Keratinocyte (primary cell): ENCODE data around the gene PLEKHG5. TPM values are rescaled to one million over a fixed set of nuclear protein-coding genes. Genes with fewer than 3 reads are reported as not detected.

Experiments
- DNase-seq: peaks from one replicate; pipeline ENCODE4 v3.0.0-alpha.2; 2011; ENCODE audit warnings: low read depth, missing footprints, low spot score
- FAIRE-seq: peaks from 2 replicates; lab custom pipeline; 2011; peaks lifted over from hg19 to GRCh38; lab: Jason Lieb, UNC
- H2AFZ ChIP-seq: 2 replicates; pipeline ENCODE4 v1.6.0; 2012; ENCODE audit warnings: low read length, control low read depth, inconsistent platforms; ENCODE audit not compliant: control insufficient read depth
- H3K27ac ChIP-seq: 2 replicates; pipeline ENCODE4 v1.5.1; 2011; ENCODE audit warnings: low read length; ENCODE audit not compliant: control insufficient read depth, insufficient read depth
- H3K27me3 ChIP-seq: 3 replicates; pipeline ENCODE4 v1.6.0; 2011; ENCODE audit warnings: low read length; ENCODE audit not compliant: control insufficient read depth, insufficient read depth; ENCODE audit errors: extremely low read depth
- H3K36me3 ChIP-seq, 2 experiments: 2 replicates in 1 of 2; 3 replicates in 1 of 2; pipeline ENCODE4 v1.5.1; 2011; ENCODE audit warnings: low read length in 2 of 2, mild to moderate bottlenecking in 1 of 2; ENCODE audit not compliant: control insufficient read depth in 2 of 2, insufficient read depth in 2 of 2; ENCODE audit errors: extremely low read depth in 1 of 2
- H3K4me1 ChIP-seq: 3 replicates; pipeline ENCODE4 v1.5.1; 2011; ENCODE audit warnings: low read length; ENCODE audit not compliant: control insufficient read depth, insufficient read depth; ENCODE audit errors: extremely low read depth
- H3K4me2 ChIP-seq: 3 replicates; pipeline ENCODE4 v1.6.0; 2011; ENCODE audit warnings: low read depth, low read length; ENCODE audit not compliant: control insufficient read depth, insufficient read depth; ENCODE audit errors: extremely low read depth
- H3K4me3 ChIP-seq, 3 experiments: fragments of 200-600 bp in 1 of 3; sonication (generic) in 1 of 3; 2 replicates in 2 of 3; 3 replicates in 1 of 3; pipeline ENCODE4 v1.5.1; 2011 to 2016; ENCODE audit warnings: low read length in 3 of 3, mild to moderate bottlenecking in 3 of 3, control low read depth in 2 of 3, inconsistent platforms in 1 of 3, low read depth in 1 of 3, mixed read lengths in 1 of 3, mixed run types in 1 of 3, moderate library complexity in 1 of 3; ENCODE audit not compliant: control insufficient read depth in 2 of 3, insufficient read depth in 2 of 3; ENCODE audit errors: extremely low read depth in 1 of 3
- H3K79me2 ChIP-seq: 2 replicates; pipeline ENCODE4 v1.6.0; 2012; ENCODE audit warnings: low read length; ENCODE audit not compliant: control insufficient read depth, insufficient read depth
- H3K9ac ChIP-seq: 3 replicates; pipeline ENCODE4 v1.6.0; 2011; ENCODE audit warnings: low read length; ENCODE audit not compliant: control insufficient read depth, insufficient read depth; ENCODE audit errors: extremely low read depth
- H3K9me1 ChIP-seq: 3 replicates; pipeline ENCODE4 v1.6.0; 2011; ENCODE audit warnings: low read length; ENCODE audit not compliant: control insufficient read depth, insufficient read depth; ENCODE audit errors: extremely low read depth
- H3K9me3 ChIP-seq: 2 replicates; pipeline ENCODE4 v1.5.1; 2012; ENCODE audit warnings: low read depth, low read length; ENCODE audit not compliant: control insufficient read depth
- H4K20me1 ChIP-seq: 3 replicates; pipeline ENCODE4 v1.6.0; 2011; ENCODE audit warnings: low read length; ENCODE audit not compliant: control insufficient read depth, insufficient read depth; ENCODE audit errors: extremely low read depth
- EZH2 ChIP-seq: IDR thresholded peaks from one replicate; pipeline ENCODE4 v1.6.1; 2012; ENCODE audit warnings: inconsistent platforms, mild to moderate bottlenecking, low read length, moderate library complexity
- dilution Hi-C: fragments of 300-500 bp; cut with MboI; formaldehyde crosslinking; loops from one replicate; pipeline ENCODE4 v1.7.0; 2020; ENCODE audit warnings: low sequenced_read_pairs; ENCODE audit not compliant: extremely low pct_ligation_motif_present
- polyA plus RNA-seq, 5 experiments: library from polyadenylated mRNA; depleted of rRNA in 3 of 5; stranded (reverse) in 3 of 5; stranded (forward) in 1 of 5; unstranded in 1 of 5; fragments of >200 nt; gene quantifications; 1 replicate in 1 of 5; 2 replicates in 3 of 5; 3 replicates in 1 of 5; pipeline versions ENCODE4 v1.2.1 to v1.2.3, GENCODE V29; 2011 to 2012; ENCODE audit warnings: missing spikeins in 2 of 5, low read depth in 1 of 5, low replicate concordance in 1 of 5
- TF ChIP-seq, protein P1 (sequence below), 3 experiments: IDR thresholded peaks in 1 of 3; conservative IDR thresholded peaks in 1 of 3; optimal IDR thresholded peaks in 1 of 3; 2 replicates in 2 of 3; 3 replicates in 1 of 3; pipeline versions ENCODE3 to v1.5.1; 2011; ENCODE audit warnings: low read length in 3 of 3, mild to moderate bottlenecking in 3 of 3, moderate library complexity in 2 of 3, control low read depth in 1 of 3, inconsistent platforms in 1 of 3; ENCODE audit not compliant: insufficient read depth in 2 of 3; ENCODE audit errors: extremely low read depth in 1 of 3

The PLEKHG5 gene
- polyA plus RNA-seq, 1 donor (not counting 4 experiments of a cell fraction or from before 2014, with no cell fraction given) = 11.8 TPM

DNA sequence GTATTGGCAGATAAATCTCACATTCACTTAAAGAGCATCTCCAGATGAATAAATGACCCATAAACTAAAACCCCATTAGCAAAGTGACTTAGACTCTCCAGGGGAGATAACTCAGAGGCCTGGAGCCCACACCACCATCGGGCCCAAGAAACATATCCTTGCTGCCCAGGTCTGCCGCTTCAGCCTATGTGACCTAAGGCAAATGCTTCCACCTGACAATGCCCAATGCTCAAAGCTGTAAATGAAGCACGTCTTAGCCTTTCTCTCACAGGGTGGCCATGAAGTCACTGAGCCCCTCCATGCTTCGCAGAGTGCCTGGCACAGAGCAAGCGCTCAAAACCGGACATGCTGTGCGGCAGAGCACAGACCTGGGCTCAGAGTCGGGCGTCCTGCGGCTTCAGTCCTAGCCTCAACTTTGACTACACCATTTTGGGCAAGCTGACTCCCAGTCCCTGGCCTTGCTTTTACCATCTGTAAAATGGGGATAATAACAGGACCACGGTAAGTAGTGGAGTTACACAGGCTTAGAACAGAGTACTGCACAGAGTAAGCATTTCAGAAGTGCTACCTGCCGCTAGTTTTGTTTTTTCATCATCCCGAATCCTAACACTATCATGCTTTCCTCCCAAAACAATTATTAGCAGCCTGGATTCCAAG is 39.2 kb upstream of the PLEKHG5 start:
- DNase-seq (no peak), FAIRE-seq (no peak)
- Histone ChIP-seq H3K36me3 (peaks cover 47 to 51% of the 10 kb centered on the region in 2 experiments), H3K9me3 (no peaks in the 10 kb centered on the region), H3K79me2 (no peaks in the 10 kb centered on the region), H3K9ac (no peak overlapping the region), H2AFZ (no peak overlapping the region), H3K27me3 (no peaks in the 10 kb centered on the region), H3K9me1 (no peaks in the 10 kb centered on the region), H4K20me1 (no peaks in the 10 kb centered on the region), H3K27ac (no peak overlapping the region), H3K4me2 (no peak overlapping the region), H3K4me1 (no peaks in the 10 kb centered on the region), H3K4me3 (no peak overlapping the region)
- TF ChIP-seq EZH2 = no peak
- TF ChIP-seq, protein P1, sequence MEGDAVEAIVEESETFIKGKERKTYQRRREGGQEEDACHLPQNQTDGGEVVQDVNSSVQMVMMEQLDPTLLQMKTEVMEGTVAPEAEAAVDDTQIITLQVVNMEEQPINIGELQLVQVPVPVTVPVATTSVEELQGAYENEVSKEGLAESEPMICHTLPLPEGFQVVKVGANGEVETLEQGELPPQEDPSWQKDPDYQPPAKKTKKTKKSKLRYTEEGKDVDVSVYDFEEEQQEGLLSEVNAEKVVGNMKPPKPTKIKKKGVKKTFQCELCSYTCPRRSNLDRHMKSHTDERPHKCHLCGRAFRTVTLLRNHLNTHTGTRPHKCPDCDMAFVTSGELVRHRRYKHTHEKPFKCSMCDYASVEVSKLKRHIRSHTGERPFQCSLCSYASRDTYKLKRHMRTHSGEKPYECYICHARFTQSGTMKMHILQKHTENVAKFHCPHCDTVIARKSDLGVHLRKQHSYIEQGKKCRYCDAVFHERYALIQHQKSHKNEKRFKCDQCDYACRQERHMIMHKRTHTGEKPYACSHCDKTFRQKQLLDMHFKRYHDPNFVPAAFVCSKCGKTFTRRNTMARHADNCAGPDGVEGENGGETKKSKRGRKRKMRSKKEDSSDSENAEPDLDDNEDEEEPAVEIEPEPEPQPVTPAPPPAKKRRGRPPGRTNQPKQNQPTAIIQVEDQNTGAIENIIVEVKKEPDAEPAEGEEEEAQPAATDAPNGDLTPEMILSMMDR (optimal IDR thresholded peaks at IDR 0.05 in 1 of 3, IDR thresholded peaks at IDR 0.05 in 1 of 3, conservative IDR thresholded peaks at IDR 0.05 in 1 of 3; ENCODE audit: extremely low read depth in 1 of 3, insufficient read depth in 2 of 3, low read length in 3 of 3) = no peak
- dilution Hi-C loops = no loop called here

DNA sequence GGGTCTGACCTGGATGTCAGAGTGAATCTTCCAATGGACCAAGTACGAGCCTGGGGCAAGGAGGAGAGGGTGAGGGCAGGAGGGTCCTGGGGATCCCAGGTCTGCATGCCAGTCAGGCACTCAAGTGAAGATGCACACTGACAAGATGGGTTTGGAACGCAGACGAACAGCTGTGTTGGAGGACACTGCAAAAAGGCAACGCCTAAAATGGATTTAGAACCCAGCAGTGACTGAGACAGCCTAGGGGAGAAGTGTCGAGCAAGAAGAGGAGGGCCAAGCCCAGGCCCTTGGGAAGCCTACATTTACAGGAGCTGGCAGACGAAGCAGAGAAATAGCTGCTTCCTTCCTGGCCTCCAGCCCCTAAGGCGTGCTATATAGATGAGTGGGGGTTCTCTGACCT is 37.0 kb upstream of the PLEKHG5 start:
- H3K27me3 ChIP-seq = no peaks in the 10 kb centered on the region
- no peak overlapping the region for H3K4me2 ChIP-seq
- H3K9me1 ChIP-seq = no peaks in the 10 kb centered on the region
- H3K4me3 ChIP-seq = no peak overlapping the region
- no peak for TF ChIP-seq EZH2
- TF ChIP-seq, protein P1 (optimal IDR thresholded peaks at IDR 0.05 in 1 of 3, IDR thresholded peaks at IDR 0.05 in 1 of 3, conservative IDR thresholded peaks at IDR 0.05 in 1 of 3; ENCODE audit: extremely low read depth in 1 of 3, insufficient read depth in 2 of 3, low read length in 3 of 3) = no peak
- peaks cover 45 to 51% of the 10 kb centered on the region in 2 experiments for H3K36me3 ChIP-seq
- dilution Hi-C loops = no loop called here
- H4K20me1 ChIP-seq = no peaks in the 10 kb centered on the region
- no peak overlapping the region for H2AFZ ChIP-seq
- no peaks in the 10 kb centered on the region for H3K79me2 ChIP-seq
- no peak overlapping the region for H3K9ac ChIP-seq
- FAIRE-seq (no peak), DNase-seq (no peak)
- no peaks in the 10 kb centered on the region for H3K9me3 ChIP-seq
- no peaks in the 10 kb centered on the region for H3K4me1 ChIP-seq
- H3K27ac ChIP-seq = no peak overlapping the region
